ENCODE measurements around the gene PPIP5K1. TPM values are rescaled to one million over a fixed set of nuclear protein-coding genes. Genes with fewer than 3 reads are reported as not detected.

The PPIP5K1 gene
- total and polyA plus RNA-seq, 11 donors = 7.2 to 23.0 (median 15.3) TPM

- Histone ChIP-seq H3K27me3 (no peaks in the 10 kb centered on the region), H3K4me1 (peaks cover 0 to 19% (median 6%) of the 10 kb centered on the region in 12 donors), H3K36me3 (peaks cover 0 to 76% (median 49%) of the 10 kb centered on the region in 9 donors), H3K9me3 (no peaks in the 10 kb centered on the region), H3K27ac (peak overlapping the region in 1 of 12 donors; percentile 6), H3K4me3 (no peak overlapping the region)
- WGBS, 4 donors = 94 to 98% (median 96%) methylated on average over 2 of the region's 2 CpGs
- ATAC-seq (no peak), DNase-seq (no peak)
- intact Hi-C loops (cut with DNase I) = loop anchor here in 1 of 10 donors (5.0 kb wide), 1 partner anchor 33 kb away; the partner anchor contains the start of gene MAP1A
- no peak for TF ChIP-seq POLR2A (IDR thresholded peaks at IDR 0.05)
- TF ChIP-seq, protein P1, sequence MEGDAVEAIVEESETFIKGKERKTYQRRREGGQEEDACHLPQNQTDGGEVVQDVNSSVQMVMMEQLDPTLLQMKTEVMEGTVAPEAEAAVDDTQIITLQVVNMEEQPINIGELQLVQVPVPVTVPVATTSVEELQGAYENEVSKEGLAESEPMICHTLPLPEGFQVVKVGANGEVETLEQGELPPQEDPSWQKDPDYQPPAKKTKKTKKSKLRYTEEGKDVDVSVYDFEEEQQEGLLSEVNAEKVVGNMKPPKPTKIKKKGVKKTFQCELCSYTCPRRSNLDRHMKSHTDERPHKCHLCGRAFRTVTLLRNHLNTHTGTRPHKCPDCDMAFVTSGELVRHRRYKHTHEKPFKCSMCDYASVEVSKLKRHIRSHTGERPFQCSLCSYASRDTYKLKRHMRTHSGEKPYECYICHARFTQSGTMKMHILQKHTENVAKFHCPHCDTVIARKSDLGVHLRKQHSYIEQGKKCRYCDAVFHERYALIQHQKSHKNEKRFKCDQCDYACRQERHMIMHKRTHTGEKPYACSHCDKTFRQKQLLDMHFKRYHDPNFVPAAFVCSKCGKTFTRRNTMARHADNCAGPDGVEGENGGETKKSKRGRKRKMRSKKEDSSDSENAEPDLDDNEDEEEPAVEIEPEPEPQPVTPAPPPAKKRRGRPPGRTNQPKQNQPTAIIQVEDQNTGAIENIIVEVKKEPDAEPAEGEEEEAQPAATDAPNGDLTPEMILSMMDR (IDR thresholded peaks at IDR 0.05) = no peak
Observed at GRCh38 chr15:43484455-43484854, 105.6 kb downstream of the PPIP5K1 start.

Other genes starting within 250 kb of the PPIP5K1 start
- gene ZSCAN29, start 219.2 kb downstream of the PPIP5K1 start, total RNA-seq = 10 to 100 TPM in 7 of 9 donors, 1 to 10 TPM in 2; 7.6 to 17.2 (median 12.4) TPM
- 1 to 10 TPM; 6.4 to 9.3 TPM for gene ZSCAN29, start 219.2 kb downstream of the PPIP5K1 start, polyA plus RNA-seq
- 10 to 100 TPM in 7 of 9 donors, 1 to 10 TPM in 2; 9.1 to 16.7 (median 12.5) TPM for gene TUBGCP4, start 219.1 kb downstream of the PPIP5K1 start, total RNA-seq
- gene TUBGCP4, start 219.1 kb downstream of the PPIP5K1 start, polyA plus RNA-seq = 10 to 100 TPM in 1 of 2 donors, 1 to 10 TPM in 1; 5.9 to 14.5 TPM
- gene TP53BP1, start 97.1 kb downstream of the PPIP5K1 start, total RNA-seq = 10 to 100 TPM; 22.7 to 34.4 (median 27.8) TPM
- gene TP53BP1, start 97.1 kb downstream of the PPIP5K1 start, polyA plus RNA-seq = 10 to 100 TPM in 1 of 2 donors, 1 to 10 TPM in 1; 7.4 to 18.9 TPM
- gene MAP1A, start 72.6 kb downstream of the PPIP5K1 start, total RNA-seq = 100 to 1,000 TPM in 1 of 9 donors, 10 to 100 TPM in 8; 24.3 to 146 (median 37.8) TPM
- gene MAP1A, start 72.6 kb downstream of the PPIP5K1 start, polyA plus RNA-seq = 10 to 100 TPM in 1 of 2 donors, 1 to 10 TPM in 1; 6.0 to 21.0 TPM
- gene CKMT1B, start 3.8 kb upstream of the PPIP5K1 start, total RNA-seq = 1 to 10 TPM in 1 of 9 donors, under 1 TPM in 3, not detected in 5; 0.21 to 3.7 (median 0.45) TPM
- gene CKMT1B, start 3.8 kb upstream of the PPIP5K1 start, polyA plus RNA-seq = under 1 TPM; 0.19 to 0.47 TPM
- gene STRC, start 28.6 kb upstream of the PPIP5K1 start, total RNA-seq = under 1 TPM in 3 of 9 donors, not detected in 6; 0.07 to 0.22 (median 0.16) TPM
- gene STRC, start 28.6 kb upstream of the PPIP5K1 start, polyA plus RNA-seq = under 1 TPM; 0.04 to 0.08 TPM
- 1 to 10 TPM in 4 of 9 donors, under 1 TPM in 5; 0.16 to 3.9 (median 0.98) TPM for gene CATSPER2, start 58.6 kb upstream of the PPIP5K1 start, total RNA-seq
- 1 to 10 TPM in 1 of 2 donors, under 1 TPM in 1; 0.53 to 2.9 TPM for gene CATSPER2, start 58.6 kb upstream of the PPIP5K1 start, polyA plus RNA-seq
- gene CKMT1A, start 103.7 kb upstream of the PPIP5K1 start, total RNA-seq = 1 to 10 TPM in 1 of 9 donors, under 1 TPM in 3, not detected in 5; 0.23 to 8.0 (median 0.65) TPM
- under 1 TPM in 1 of 2 donors, not detected in 1; 0.29 TPM for gene CKMT1A, start 103.7 kb upstream of the PPIP5K1 start, polyA plus RNA-seq
- gene PDIA3, start 156.2 kb upstream of the PPIP5K1 start, total RNA-seq = 100 to 1,000 TPM in 7 of 9 donors, 10 to 100 TPM in 2; 57.2 to 278 (median 172) TPM
- 100 to 1,000 TPM in 1 of 2 donors, 10 to 100 TPM in 1; 95.5 to 242 TPM for gene PDIA3, start 156.2 kb upstream of the PPIP5K1 start, polyA plus RNA-seq
- gene ELL3, start 186.8 kb upstream of the PPIP5K1 start, total RNA-seq = 1 to 10 TPM in 5 of 9 donors, under 1 TPM in 4; 0.35 to 6.3 (median 1.0) TPM
- gene ELL3, start 186.8 kb upstream of the PPIP5K1 start, polyA plus RNA-seq = 1 to 10 TPM in 1 of 2 donors, under 1 TPM in 1; 0.86 to 1.1 TPM
- 1,000 to 10,000 TPM in 3 of 9 donors, 100 to 1,000 TPM in 6; 705 to 1,199 (median 843) TPM for gene SERF2, start 202.1 kb upstream of the PPIP5K1 start, total RNA-seq
- gene SERF2, start 202.1 kb upstream of the PPIP5K1 start, polyA plus RNA-seq = 1,000 to 10,000 TPM; 1,530 to 4,156 TPM
- gene SERINC4, start 210.0 kb upstream of the PPIP5K1 start, total RNA-seq = under 1 TPM in 8 of 9 donors, not detected in 1; 0.14 to 0.37 (median 0.31) TPM
- under 1 TPM; 0.25 to 0.42 TPM for gene SERINC4, start 210.0 kb upstream of the PPIP5K1 start, polyA plus RNA-seq
- 10 to 100 TPM; 10.3 to 16.5 (median 13.6) TPM for gene HYPK, start 210.4 kb upstream of the PPIP5K1 start, total RNA-seq
- gene HYPK, start 210.4 kb upstream of the PPIP5K1 start, polyA plus RNA-seq = 10 to 100 TPM; 42.9 to 56.5 TPM
- 10 to 100 TPM; 13.2 to 22.3 (median 20.2) TPM for gene MFAP1, start 234.5 kb upstream of the PPIP5K1 start, total RNA-seq
- gene MFAP1, start 234.5 kb upstream of the PPIP5K1 start, polyA plus RNA-seq = 10 to 100 TPM; 13.7 to 35.5 TPM
- gene WDR76, start 236.8 kb upstream of the PPIP5K1 start, total RNA-seq = 1 to 10 TPM in 7 of 9 donors, under 1 TPM in 2; 0.52 to 7.4 (median 1.3) TPM
- 1 to 10 TPM in 1 of 2 donors, under 1 TPM in 1; 0.69 to 2.9 TPM for gene WDR76, start 236.8 kb upstream of the PPIP5K1 start, polyA plus RNA-seq

All from heart left ventricle (tissue), 16 donors.